ENCODE measurements around the gene KCNH5.

Gene KCNH5

GRCh38 chr14:63032076-63032475 is 13.2 kb downstream of the KCNH5 start:
- no peak for DNase-seq (ENCODE audit: low read depth)
- TF ChIP-seq, protein P1, sequence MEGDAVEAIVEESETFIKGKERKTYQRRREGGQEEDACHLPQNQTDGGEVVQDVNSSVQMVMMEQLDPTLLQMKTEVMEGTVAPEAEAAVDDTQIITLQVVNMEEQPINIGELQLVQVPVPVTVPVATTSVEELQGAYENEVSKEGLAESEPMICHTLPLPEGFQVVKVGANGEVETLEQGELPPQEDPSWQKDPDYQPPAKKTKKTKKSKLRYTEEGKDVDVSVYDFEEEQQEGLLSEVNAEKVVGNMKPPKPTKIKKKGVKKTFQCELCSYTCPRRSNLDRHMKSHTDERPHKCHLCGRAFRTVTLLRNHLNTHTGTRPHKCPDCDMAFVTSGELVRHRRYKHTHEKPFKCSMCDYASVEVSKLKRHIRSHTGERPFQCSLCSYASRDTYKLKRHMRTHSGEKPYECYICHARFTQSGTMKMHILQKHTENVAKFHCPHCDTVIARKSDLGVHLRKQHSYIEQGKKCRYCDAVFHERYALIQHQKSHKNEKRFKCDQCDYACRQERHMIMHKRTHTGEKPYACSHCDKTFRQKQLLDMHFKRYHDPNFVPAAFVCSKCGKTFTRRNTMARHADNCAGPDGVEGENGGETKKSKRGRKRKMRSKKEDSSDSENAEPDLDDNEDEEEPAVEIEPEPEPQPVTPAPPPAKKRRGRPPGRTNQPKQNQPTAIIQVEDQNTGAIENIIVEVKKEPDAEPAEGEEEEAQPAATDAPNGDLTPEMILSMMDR (IDR thresholded peaks at IDR 0.05; ENCODE audit: control insufficient read depth, extremely low read depth, insufficient read depth): no peak

DNA sequence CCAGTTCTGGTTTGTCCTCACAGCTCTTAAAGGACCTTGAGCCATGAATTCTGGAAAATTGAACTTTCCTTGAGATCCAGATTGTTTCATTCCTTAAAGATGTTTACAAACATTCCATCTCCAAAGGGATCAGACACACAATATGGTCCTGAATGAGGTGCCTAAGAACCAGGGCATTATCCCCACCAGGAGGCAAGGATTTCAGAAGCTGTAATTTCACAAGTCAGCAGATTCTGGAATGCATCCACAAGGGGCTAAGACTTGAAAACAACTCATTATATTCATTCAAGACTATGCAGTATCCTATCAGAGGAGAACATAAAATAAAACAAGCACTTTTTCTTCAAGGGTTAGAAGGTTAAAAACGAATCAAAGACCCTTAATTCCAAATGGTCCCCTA is 15.1 kb downstream of the KCNH5 start:
- TF ChIP-seq, protein P1 (IDR thresholded peaks at IDR 0.05; ENCODE audit: control insufficient read depth, extremely low read depth, insufficient read depth): no peak
- DNase-seq (ENCODE audit: low read depth): no peak
- no peak overlapping the region for H3K4me3 ChIP-seq (ENCODE audit: low read depth, low read length)

More at GRCh38 chr14:63032076-63032475, 13.2 kb downstream of the KCNH5 start:
- no peak overlapping the region for H3K4me3 ChIP-seq (ENCODE audit: low read depth, low read length)

GRCh38 chr14:63027719-63028118 is 17.5 kb downstream of the KCNH5 start:
- TF ChIP-seq, protein P1 (IDR thresholded peaks at IDR 0.05; ENCODE audit: control insufficient read depth, extremely low read depth, insufficient read depth): no peak
- no peak for DNase-seq (ENCODE audit: low read depth)
- H3K4me3 ChIP-seq (ENCODE audit: low read depth, low read length): no peak overlapping the region

DNA sequence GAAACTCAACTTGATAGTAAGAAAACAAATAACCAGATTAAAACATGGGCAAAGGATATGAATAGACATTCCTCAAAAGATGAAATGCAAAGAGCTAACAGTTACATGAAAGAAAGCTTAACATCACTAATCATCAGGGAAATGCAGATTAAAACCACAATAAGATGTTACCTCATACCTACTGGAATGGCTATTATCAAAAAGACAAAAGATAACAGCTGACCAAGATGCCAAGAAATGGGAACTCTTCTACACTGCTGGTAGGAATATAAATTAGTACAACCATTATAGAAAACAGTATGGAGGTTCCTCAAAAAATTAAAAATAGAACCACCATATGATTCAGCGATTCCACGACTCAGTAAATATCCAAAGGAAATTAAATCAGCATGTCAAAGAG is 18.8 kb downstream of the KCNH5 start:
- no peak for DNase-seq (ENCODE audit: low read depth)
- no peak overlapping the region for H3K4me3 ChIP-seq (ENCODE audit: low read depth, low read length)
- TF ChIP-seq, protein P1 (IDR thresholded peaks at IDR 0.05; ENCODE audit: control insufficient read depth, extremely low read depth, insufficient read depth): no peak

DNA sequence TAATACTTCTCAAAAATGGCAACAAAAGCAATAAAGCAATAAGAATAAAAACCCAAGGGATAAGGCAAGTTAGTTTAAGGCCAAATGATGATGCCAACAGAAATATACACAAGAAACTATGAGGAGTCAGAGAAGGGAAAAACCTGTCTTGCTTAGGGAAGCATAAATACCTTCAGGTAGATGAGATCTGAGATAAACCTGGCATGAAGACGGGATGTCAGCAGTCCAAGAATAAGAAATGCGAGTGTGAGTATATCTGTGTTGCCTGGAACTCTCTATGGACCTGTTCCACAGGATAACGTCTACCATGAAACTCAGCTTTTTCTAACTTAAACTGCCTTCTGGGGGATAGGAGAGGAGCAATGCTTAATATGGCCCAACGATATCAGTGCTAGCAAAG is 30.6 kb downstream of the KCNH5 start:
- TF ChIP-seq, protein P1 (IDR thresholded peaks at IDR 0.05; ENCODE audit: control insufficient read depth, extremely low read depth, insufficient read depth): no peak
- no peak for DNase-seq (ENCODE audit: low read depth)
- no peak overlapping the region for H3K4me3 ChIP-seq (ENCODE audit: low read depth, low read length)

GRCh38 chr14:63012171-63012570 is 33.1 kb downstream of the KCNH5 start:
- TF ChIP-seq, protein P1 (IDR thresholded peaks at IDR 0.05; ENCODE audit: control insufficient read depth, extremely low read depth, insufficient read depth): no peak
- no peak overlapping the region for H3K4me3 ChIP-seq (ENCODE audit: low read depth, low read length)
- no peak for DNase-seq (ENCODE audit: low read depth)

GRCh38 chr14:63011623-63012022 is 33.6 kb downstream of the KCNH5 start:
- TF ChIP-seq, protein P1 (IDR thresholded peaks at IDR 0.05; ENCODE audit: control insufficient read depth, extremely low read depth, insufficient read depth): no peak
- no peak for DNase-seq (ENCODE audit: low read depth)
- no peak overlapping the region for H3K4me3 ChIP-seq (ENCODE audit: low read depth, low read length)
